Retinal pigment epithelial cell (primary cell): Measurements from ENCODE around the gene RRP8.

Experiments
- DNase-seq: peaks from one replicate; pipeline ENCODE4 v3.0.0-alpha.2; 2010; ENCODE audit warnings: low read depth
- H3K4me3 ChIP-seq: 2 replicates; pipeline ENCODE4 v1.5.1; 2011; ENCODE audit warnings: mild to moderate bottlenecking, low read length, control low read depth, moderate library complexity
- CTCF ChIP-seq: conservative IDR thresholded peaks from 2 replicates; pipeline ENCODE4 v1.5.1; 2011; ENCODE audit warnings: low read depth, low read length, control low read depth, inconsistent platforms

RRP8 gene

GRCh38 chr11:6574816-6575715, 28.4 kb downstream of the RRP8 start:
- DNase-seq: no peak
- no peak overlapping the region for H3K4me3 ChIP-seq
- no peak for TF ChIP-seq CTCF

DNA sequence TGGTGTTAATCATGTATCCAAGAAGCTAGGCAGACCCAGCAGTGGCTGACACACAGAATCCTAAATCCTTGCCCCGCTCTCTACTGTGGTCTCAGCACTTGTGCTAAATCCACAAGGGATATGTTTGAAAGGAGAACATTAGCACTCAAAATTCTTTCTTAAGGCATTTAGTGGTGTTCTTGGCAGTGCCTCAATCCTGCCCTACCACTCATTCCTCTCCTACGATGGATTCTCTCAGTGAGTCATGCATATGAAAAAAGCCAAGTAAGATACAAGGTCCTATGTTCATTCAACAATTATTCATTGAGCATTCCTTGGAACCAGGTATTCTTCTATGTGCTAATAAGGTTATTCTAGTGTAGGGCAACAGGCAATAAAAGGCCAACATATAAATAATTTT, 31.2 kb downstream of the RRP8 start:
- TF ChIP-seq CTCF: no peak
- no peak for DNase-seq
- H3K4me3 ChIP-seq: no peak overlapping the region

- no peak for TF ChIP-seq CTCF
- no peak for DNase-seq
- H3K4me3 ChIP-seq: no peak overlapping the region
Observed at GRCh38 chr11:6571434-6572008, 31.9 kb downstream of the RRP8 start.

- DNase-seq: no peak
- no peak for TF ChIP-seq CTCF
- no peak overlapping the region for H3K4me3 ChIP-seq
Observed at GRCh38 chr11:6570691-6571427, 32.6 kb downstream of the RRP8 start.

- H3K4me3 ChIP-seq: no peak overlapping the region
- no peak for DNase-seq
- no peak for TF ChIP-seq CTCF
Observed at GRCh38 chr11:6569706-6570105, 33.7 kb downstream of the RRP8 start.

DNA sequence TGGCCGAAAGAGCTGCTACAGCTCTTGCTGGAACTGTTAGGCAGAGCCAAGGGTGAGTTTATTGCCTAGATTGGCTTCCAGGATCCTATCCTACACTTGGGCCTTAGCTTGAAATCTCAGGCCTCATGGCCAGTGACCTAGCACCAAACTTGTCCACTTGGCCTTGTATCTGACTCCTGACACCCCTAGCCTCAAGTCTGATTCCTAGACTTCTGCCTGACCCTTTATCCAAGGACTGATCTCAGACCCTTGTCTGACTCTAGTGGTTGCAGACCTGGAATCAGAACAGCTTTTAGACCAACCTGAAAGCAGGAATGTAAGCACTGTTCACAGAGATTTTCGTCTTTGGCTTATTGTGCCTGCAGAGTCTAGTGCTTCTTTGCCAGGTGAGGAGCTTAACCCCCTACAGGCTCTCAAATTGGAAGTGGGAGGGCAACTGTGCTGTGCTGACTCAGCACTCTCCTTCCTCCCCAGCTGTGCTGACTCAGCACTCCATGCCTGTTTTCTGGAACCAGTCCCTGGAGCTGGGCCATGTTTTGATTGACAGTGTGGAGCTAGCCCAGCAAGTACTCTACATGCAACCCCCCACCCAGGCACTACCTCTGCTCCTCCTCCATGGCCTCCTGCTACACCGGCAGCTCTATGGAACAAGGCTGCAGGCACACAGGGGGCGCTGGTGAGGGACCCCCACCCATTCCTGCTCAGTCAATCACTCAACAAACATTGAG, 35.1 kb downstream of the RRP8 start:
- no peak for TF ChIP-seq CTCF
- no peak overlapping the region for H3K4me3 ChIP-seq
- DNase-seq: no peak
